ENCODE measurements around the gene HSP90AB1.
A peak's percentile ranks its signal among the peaks of the same experiment; 100 is the strongest.

Gene HSP90AB1

DNA sequence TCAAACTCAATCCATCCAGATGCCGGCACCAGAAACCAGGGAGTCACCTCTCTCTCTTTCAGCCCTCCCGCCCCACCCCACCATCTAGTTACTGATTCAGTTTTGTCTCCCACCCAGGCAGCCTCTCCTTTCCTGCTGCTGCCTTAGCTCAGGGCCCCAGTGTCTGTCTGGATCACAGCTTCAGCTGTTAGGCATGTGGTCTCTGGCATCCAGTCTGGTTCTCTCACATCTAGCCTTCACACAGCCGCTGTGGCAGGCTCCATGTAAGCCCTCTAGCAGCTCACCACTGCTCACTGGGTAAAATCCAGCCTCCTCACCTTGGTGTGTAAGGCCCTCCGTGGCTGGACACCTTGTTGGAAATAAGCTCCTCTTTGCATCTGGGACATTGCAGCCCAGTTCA, 44.9 kb downstream of the HSP90AB1 start:
- TF ChIP-seq, protein P1, sequence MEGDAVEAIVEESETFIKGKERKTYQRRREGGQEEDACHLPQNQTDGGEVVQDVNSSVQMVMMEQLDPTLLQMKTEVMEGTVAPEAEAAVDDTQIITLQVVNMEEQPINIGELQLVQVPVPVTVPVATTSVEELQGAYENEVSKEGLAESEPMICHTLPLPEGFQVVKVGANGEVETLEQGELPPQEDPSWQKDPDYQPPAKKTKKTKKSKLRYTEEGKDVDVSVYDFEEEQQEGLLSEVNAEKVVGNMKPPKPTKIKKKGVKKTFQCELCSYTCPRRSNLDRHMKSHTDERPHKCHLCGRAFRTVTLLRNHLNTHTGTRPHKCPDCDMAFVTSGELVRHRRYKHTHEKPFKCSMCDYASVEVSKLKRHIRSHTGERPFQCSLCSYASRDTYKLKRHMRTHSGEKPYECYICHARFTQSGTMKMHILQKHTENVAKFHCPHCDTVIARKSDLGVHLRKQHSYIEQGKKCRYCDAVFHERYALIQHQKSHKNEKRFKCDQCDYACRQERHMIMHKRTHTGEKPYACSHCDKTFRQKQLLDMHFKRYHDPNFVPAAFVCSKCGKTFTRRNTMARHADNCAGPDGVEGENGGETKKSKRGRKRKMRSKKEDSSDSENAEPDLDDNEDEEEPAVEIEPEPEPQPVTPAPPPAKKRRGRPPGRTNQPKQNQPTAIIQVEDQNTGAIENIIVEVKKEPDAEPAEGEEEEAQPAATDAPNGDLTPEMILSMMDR (IDR thresholded peaks at IDR 0.05; ENCODE audit: low read depth, low read length): no peak
- DNase-seq: no peak
- no peaks in the 10 kb centered on the region for H3K9me3 ChIP-seq
- H3K36me3 ChIP-seq: no peaks in the 10 kb centered on the region
- H3K4me3 ChIP-seq (ENCODE audit: low read depth, low read length): no peak overlapping the region
- peaks cover 3% of the 10 kb centered on the region; the same call in 1 of the 2 replicates for H3K27me3 ChIP-seq
- H3K4me1 ChIP-seq: no peaks in the 10 kb centered on the region

DNA sequence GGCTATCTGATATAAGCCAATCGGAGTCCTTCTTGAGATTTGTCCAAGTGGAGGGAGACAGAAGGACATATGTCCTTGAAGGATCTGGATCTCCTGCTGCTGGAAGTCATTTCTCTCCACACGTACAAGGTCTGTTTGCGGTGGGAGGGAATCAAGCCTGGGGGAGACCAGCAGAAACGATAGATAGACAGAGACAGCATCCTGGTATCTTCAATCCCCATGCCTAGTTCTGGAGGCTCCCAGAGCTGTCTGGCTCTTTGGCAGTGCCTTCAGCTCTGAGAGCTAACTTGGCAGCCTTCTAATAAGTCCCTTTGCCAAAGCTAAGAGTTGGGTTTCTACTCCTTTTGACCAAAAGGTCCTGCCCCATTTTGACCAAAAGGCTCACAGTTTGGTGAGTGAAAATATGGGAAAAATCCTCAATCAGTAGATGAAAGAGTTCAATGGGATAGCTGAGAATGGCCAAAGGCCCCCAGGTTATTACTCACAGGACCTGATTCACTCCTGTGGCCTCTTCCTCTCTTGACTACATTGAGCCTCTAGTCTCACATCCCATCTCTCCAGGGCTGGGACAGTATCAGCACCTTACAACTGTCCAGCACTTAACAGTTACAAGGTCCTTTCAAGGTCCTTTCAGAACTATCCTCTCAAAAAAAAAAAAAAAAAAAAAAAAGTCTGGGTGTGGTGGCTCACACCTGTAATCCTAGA, 45.9 kb downstream of the HSP90AB1 start:
- Histone ChIP-seq H3K9me3 (no peaks in the 10 kb centered on the region), H3K36me3 (no peaks in the 10 kb centered on the region), H3K27me3 (peaks cover 3% of the 10 kb centered on the region; the same call in 1 of the 2 replicates), H3K4me1 (no peaks in the 10 kb centered on the region), H3K4me3 (ENCODE audit: low read depth, low read length) (no peak overlapping the region)
- TF ChIP-seq, protein P1 (IDR thresholded peaks at IDR 0.05; ENCODE audit: low read depth, low read length): no peak
- no peak for DNase-seq

DNA sequence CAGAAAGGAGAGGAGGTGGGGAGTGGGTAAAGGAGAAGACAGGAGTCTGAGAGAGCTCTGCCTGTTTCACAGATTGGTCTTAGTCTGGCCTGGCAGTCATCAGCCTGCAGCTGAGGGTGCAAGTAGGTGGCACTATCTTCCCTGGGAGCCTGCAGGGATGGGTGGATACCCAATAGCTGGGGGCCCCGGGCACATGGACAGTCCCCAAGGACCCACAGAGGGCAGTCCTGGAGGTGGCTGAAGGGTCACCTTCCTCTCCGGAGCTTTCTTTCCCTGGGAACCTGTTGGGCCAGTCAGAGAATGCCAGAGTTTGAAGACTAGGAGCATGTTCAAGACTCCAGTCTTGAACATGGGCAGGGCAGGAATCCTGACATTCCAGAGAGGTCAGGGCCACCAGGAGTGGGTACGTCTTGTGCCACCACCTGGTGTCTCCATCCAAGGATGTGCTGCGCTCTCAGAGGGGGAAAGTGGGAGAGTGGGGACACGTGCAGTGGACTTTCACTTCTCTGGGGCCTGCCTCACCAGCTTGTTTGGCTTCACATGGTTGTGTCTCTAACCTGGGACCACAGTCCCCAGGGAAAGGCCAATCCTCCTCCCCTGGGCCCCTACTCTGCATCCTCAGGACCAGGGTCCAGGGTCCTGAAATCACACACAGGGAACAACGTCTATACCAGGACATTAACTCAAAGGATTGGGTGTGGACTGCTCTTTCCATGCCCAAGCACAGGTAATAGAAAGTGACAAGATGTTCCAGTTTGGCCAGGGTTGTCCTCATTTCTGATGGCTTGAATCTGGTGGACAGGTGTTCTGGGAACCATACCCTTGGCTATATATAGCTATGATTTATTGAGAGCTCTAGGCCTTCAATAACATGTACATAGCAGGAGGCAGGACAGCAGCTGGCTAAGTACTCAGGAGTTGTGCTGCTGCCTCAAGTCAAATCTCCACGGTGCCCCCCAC, 48.2 kb downstream of the HSP90AB1 start:
- no peak for DNase-seq
- Histone ChIP-seq H3K4me3 (ENCODE audit: low read depth, low read length) (no peak overlapping the region), H3K4me1 (peaks cover 5% of the 10 kb centered on the region; the same call in 1 of the 2 replicates), H3K27me3 (peaks cover 3% of the 10 kb centered on the region; the same call in 1 of the 2 replicates), H3K9me3 (no peaks in the 10 kb centered on the region), H3K36me3 (peaks cover 1% of the 10 kb centered on the region)
- TF ChIP-seq, protein P1 (IDR thresholded peaks at IDR 0.05; ENCODE audit: low read depth, low read length): no peak

DNA sequence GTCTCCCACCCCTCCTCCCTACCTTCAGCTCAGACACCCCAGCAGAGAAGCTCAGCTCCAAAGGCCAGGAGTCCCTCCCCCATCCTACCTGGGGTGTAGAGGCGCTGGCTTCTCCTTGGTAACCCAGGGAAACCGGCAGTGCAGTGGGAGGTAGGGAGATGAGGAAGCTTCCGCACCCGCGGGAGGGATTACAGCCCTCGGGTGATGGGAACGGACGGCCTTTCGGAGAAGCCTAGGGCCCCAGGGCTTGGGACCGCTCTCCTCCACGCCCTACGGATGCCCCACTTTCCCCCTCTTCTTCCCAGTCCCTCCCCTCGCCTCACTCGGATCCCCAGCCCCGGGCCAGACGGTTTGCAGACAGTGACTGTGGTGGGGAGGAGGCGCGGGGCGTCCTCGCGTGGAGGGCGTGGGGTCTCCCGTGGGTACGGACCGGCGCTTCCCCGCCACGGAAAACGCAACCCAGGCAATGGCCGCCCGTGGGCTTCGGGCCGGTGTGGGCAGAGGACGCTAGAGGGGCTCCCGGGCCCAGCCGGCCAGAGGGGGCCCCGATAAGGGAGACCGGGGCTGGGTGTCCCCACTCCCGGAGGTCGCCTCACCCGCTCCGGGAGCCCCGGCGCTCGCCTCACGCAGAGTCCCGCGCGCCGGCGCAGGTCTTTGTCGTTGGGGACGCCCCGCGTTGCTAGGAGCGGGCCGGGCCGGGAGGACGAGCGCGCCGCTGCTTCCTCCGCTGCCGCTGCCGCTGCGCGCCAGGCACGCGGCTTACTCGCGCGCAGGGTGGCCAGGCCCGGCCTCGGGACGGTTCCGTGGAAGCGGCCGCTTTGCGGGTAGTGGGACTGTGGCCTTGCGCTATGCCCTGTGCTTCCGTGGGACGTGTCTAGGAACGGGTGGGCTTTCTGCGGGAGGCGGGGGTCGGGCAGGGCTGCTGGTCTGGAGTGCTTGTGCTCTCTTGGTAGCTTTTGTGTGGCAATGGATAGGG, 50.5 kb downstream of the HSP90AB1 start:
- H3K9me3 ChIP-seq: no peaks in the 10 kb centered on the region
- peak overlapping the region; percentile 48 for H3K4me3 ChIP-seq (ENCODE audit: low read depth, low read length)
- H3K27me3 ChIP-seq: peaks cover 3% of the 10 kb centered on the region; the same call in 1 of the 2 replicates
- peaks cover 20% of the 10 kb centered on the region for H3K36me3 ChIP-seq
- peak; percentile 74 for DNase-seq
- H3K4me1 ChIP-seq: peaks cover 5% of the 10 kb centered on the region; the same call in 1 of the 2 replicates
- TF ChIP-seq, protein P1 (IDR thresholded peaks at IDR 0.05; ENCODE audit: low read depth, low read length): no peak

DNA sequence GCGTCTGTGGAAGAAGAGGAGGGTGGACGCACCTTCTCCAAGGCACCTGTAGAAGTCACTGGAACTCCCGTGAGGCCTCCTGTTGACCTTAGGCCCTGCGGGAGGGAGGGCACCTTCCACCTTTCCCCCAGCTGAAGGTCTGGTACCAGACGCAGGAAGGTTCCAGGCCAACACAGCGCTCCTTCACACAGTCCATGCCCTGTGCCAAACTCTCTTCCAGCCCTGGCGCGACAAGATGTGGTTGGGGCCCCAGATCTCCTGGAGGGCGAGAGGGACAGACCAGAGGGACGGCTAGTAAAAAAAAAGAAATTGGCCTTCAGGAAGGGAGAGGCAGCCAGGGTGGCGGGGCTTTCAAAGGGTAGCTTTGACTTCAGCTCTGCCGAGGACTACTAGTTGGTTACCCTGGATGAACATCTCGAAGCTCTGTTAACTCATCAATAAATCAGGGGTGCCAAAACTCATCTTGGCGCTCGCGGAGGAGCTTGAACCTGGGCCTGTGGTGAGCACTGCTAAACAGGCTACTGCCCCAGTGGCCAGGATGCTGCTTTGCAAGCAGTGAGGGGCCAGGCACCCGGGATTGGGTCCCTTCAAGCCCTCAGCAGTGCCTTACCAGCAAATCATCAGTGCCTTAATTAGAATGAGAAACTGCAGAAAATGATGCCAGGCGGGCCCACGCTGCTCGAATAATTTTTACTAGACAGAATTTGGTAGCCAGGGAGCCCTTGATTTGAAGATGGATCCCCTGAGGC, 51.3 kb downstream of the HSP90AB1 start:
- peak overlapping the region; percentile 48 for H3K4me3 ChIP-seq (ENCODE audit: low read depth, low read length)
- H3K36me3 ChIP-seq: peaks cover 29% of the 10 kb centered on the region
- peaks cover 5% of the 10 kb centered on the region; the same call in 1 of the 2 replicates for H3K4me1 ChIP-seq
- no peaks in the 10 kb centered on the region for H3K9me3 ChIP-seq
- TF ChIP-seq, protein P1 (IDR thresholded peaks at IDR 0.05; ENCODE audit: low read depth, low read length): 0 out of 2 replicates have a peak, but pooled peaks have one; percentile 12
- peaks cover 3% of the 10 kb centered on the region; the same call in 1 of the 2 replicates for H3K27me3 ChIP-seq
- no peak for DNase-seq
